Measurements from ENCODE around the gene SFMBT2.

SFMBT2 gene

GRCh38 chr10:7425691-7426090, 14.9 kb upstream of the SFMBT2 start:
- DNase-seq (ENCODE audit: low spot score) = no peak

- no peak for DNase-seq (ENCODE audit: low spot score)
Observed at GRCh38 chr10:7424919-7425318, 14.1 kb upstream of the SFMBT2 start.

- DNase-seq (ENCODE audit: low spot score) = no peak
Observed at GRCh38 chr10:7424315-7424714, 13.5 kb upstream of the SFMBT2 start.

- DNase-seq (ENCODE audit: low spot score) = no peak
Observed at GRCh38 chr10:7423521-7423920, 12.7 kb upstream of the SFMBT2 start.

GRCh38 chr10:7421526-7421925, 10.7 kb upstream of the SFMBT2 start:
- no peak for DNase-seq (ENCODE audit: low spot score)

DNA sequence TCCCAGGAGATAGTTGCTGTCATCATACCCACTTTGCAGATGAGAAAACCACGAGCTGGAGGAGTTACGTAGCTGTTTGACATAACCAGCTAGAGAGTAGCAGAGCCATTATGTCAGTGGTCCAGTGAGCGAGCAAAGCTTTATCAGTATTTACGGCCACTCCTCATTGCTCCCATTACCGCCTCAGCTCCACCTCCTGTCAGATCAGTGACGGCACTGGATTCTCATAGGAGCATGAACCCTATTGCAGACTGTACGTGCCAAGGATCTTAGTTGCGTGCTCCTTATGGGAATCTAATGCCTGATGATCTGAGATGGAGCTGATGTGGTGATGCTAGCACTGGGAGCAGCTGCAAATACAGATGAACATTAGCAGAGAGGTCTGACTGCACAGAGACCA, 9.2 kb upstream of the SFMBT2 start:
- no peak for DNase-seq (ENCODE audit: low spot score)

DNA sequence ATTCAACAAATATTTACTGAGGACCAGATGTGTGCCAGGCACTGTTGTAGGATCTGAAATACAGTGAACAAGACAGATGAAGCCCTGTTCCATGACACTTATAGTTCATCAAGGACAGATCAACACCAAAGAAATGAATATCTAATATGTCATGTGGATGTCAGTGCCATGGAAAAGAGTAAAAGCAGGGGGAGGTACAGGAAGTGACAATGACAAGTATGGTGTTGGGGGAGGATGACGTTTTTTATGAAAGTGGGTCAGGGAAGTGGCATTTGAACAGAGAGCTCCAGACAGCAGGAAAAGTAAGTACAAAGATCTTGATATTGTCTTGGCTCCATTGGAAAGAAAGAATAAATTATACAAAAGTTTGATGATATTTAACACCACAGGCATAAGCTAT, 7.0 kb upstream of the SFMBT2 start:
- DNase-seq (ENCODE audit: low spot score) = no peak

- DNase-seq (ENCODE audit: low spot score) = peak; percentile 28
Observed at GRCh38 chr10:7417103-7417623, 6.3 kb upstream of the SFMBT2 start.

- no peak for DNase-seq (ENCODE audit: low spot score)
Observed at GRCh38 chr10:7414766-7415165, 3.9 kb upstream of the SFMBT2 start.

GRCh38 chr10:7412928-7413282, 2.1 kb upstream of the SFMBT2 start:
- no peak for DNase-seq (ENCODE audit: low spot score)

DNA sequence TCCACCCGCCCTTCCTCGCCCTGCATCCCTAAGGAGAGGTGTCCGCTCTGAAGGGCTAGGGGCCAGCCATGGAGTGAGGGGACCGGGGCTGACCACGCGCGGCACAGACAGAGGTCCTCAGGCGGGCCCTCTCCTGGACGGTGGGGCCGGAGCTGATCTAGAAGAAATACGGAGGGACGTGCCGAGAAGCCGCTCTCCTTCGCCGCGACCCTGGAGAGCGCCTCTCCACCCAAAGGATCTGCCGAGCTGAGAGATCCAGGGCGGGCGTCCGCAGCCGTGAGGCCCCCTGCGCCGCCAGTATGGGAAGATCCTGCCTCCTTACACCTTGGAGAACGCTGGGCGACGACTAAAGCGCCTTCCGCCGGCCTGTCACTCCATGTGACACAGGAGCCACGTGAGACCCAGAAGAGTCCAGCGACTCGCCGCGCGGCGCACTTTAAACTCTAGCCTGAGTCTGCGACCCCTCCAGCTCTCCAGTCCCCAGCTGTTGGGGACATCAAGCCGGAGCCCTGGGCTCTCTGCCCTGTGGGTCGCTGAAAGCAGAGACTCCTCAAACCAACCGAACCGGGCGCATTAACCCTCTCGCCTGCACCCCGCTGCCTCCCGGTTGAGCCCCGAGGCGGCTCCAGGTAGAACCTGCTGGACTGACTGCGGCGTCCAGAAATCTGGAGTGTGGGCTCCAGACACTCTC, 1.5 kb upstream of the SFMBT2 start:
- DNase-seq (ENCODE audit: low spot score) = peak; percentile 16

GRCh38 chr10:7411671-7412128, 866 bp upstream of the SFMBT2 start:
- no peak for DNase-seq (ENCODE audit: low spot score)

DNA sequence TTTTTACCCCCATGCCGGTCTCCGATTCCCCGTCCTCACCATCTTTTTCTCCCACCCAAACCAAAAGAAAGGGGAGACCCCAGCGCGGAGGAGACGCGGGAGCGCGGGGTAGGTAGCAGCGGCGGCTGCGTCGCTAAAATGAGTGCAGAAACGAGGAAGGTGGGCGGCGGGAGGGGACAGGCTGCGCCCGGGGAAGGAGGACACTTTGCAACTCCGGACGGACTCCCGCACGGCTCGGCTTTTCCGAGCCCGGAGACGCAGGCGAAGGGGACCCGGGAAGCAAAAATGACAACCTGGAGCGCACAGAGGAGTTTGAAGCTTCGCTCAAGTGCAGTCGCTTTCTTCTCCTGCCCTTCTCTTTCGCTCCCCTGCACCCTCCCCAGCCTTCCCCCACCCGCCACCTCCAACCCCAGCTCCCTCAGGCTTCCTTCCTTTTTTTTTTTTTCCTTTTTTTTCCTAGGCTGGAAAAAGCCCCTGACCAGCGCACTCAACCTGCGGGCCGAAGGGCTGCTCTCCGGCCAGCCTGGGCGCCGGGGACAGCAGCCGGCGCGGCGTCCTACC, 453 bp downstream of the SFMBT2 start:
- DNase-seq (ENCODE audit: low spot score) = peak; percentile 17

DNA sequence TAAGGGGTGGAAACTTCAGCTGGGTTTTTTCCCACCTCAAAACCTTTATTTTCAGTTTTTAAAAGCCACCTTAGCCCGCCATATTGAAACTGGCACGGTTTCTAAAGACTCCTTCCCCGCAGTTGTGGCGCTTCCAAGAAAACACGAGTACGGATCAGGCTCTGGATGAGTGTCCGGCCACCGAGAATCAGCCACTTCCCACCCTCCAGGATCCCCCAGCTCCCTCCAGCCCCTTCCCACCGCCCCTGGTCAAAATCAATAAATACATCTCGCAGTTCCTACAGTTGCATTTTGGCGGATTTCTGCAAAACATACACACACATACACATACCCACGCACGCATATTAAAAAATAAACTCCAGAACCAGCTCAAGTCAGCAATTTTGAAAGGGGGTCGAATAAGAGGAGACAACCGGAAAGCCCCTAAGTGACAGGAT, 1.1 kb downstream of the SFMBT2 start:
- peak; percentile 58 for DNase-seq (ENCODE audit: low spot score)

- DNase-seq (ENCODE audit: low spot score) = peak; percentile 63
Observed at GRCh38 chr10:7409045-7409731, 1.6 kb downstream of the SFMBT2 start.

DNA sequence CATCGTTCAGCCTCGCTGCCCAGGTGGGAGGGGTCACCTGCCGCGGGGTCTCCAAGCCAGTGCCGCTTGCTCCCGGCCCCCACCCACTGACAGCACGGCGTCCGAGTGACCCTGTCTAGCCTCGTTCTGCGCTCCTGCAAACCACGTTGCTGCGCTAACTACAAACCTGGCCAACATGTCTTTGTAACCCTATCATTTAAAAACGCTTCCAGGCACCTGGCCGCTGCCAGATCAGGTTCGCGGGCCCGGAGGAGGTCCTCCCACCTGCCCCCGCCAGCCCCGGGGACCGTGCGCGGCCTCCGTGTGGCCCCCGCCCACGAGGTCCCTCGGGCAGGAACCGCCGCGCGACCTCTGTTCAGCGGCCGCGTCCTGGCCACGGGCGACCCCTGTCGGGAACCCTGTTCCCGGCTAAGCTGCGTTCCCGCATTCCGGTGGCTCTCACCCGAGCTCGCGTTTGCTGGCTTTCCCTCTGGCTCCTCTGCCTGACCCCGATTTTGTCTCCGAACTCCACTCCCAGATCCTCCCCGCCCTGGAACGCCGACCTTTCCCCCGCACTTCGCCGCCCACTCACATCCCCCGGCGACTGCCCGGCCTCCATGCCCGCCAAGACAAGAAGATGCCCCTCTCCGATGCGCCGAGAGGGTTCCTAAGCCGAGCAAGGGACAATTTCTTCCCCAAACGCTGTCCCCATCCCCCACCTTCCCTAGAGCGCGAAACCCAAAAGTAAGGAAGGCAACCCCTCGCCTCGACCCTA, 2.4 kb downstream of the SFMBT2 start:
- DNase-seq (ENCODE audit: low spot score) = peak; percentile 46

DNA sequence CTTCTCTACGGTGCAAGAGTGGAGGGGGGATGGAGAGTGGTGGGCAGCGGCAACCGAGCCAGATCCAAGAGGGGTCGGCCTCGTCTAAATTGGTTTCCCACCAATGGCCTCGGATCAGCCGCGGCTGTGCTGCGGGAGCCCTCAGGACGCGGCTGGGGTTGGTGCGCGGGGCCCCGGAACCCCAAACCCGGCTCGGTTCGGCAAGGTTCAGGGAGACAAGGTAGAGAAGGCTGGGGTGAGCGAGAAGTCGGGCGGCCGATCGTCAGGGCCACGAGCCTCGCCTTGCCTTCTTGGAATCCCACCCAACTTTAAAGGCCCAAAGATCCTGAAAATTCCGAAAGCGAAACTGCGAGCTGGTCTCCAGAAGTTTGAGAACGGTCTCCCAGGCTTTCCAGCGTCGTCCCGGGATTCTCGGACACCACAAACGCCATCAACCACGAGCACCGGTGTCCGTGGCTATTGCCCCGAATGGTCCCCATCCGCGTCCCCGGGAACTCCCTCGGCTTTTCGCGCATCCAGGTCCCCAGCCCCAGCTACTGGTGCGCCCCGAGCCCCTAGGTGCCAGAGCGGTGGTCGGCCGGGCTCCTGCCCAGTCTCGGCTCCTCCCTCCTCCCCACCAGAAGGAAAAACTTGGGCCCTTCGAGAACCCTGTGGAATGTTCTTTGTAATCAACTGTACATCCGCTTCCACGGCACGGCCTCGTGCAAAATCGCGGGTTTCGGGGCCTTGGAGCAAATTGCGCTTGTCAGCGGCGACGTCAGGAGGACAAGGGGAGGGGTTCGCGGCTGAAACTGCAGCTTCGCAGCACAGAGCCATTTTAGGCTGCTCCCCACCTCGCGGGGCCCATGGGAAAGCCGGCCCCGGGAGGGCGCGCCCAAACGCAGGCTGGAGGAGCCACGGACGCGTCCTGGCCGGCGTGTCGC, 3.2 kb downstream of the SFMBT2 start:
- peak; percentile 47 for DNase-seq (ENCODE audit: low spot score)

DNA sequence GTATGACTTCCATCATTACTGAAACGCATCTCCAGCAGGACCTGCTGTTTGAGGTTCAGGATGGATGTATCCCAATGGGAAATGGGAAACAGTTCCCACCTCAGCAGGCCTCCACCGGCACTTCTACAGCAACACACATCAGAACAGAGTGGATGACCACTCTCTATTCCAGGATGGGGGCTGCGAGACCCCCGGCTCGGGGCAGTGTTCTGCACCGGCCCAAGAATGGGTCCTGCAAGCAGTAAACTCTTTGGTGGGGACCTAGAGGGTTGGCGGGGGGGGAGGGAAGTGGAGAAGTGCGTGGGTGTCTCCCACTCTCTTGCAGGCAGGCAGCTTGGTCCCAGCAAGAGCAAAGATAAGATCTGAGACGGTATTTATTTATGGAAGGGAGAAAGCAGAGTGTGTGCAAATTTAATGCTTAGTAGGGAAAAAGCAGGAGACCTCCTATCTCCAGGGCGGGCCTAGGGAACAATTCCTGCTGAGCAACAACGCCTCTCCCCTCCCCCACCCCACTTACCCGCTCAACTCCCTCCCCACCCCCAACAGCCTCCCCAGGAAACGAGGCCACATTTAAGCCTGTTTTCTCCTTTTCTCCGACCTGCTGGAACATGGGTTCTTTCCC, 4.0 kb downstream of the SFMBT2 start:
- no peak for DNase-seq (ENCODE audit: low spot score)

- no peak for DNase-seq (ENCODE audit: low spot score)
Observed at GRCh38 chr10:7405637-7406036, 5.2 kb downstream of the SFMBT2 start.

DNA sequence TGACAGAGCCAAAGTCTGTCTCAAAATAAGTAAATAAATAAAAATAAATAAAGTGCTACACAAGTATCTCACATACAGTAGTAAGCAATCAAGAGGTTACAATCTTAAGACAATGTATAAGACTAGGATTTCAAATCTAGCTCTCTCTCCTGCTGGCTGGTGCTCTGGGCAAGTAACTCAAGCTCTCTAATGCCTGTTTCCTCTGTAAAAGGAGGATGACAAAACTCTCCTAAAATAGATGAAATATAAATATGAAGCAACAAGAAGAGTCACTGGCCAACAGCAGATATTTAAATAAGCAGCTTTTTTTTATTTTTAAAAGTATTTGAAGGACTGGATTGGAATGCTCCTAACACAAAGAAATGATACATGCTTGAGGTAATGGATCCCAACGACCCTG, 7.2 kb downstream of the SFMBT2 start:
- no peak for DNase-seq (ENCODE audit: low spot score)

DNA sequence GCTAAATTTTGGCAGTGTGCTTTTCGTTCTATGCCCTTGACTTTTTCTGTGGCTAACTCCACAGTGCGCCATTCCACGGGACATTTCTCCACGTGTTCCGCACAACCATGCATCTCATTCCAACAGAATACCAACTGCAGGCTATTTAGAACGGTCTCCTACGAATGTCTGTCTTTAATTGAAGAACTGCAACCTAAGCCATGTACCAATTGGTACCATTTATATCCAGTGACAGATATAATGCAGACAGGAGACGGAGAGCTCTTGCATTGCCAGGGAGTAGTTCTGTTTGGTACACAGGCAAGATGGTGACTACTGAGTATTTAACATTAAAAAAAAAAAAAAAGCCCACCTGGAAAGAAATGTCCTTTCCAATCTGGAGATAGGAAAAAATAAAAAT, 9.1 kb downstream of the SFMBT2 start:
- DNase-seq (ENCODE audit: low spot score) = no peak

Measured in activated CD4-positive, alpha-beta T cell treated with anti-CD3 and anti-CD28 coated beads, Interleukin-2, Interleukin-4, amounts not matched to agents 100 ng/mL and 50 ng/mL, durations not matched to agents 16 hours and 8 hours (primary cell).